Keratinocyte (primary cell): ENCODE data around the gene SAMD4B. TPM values are rescaled to one million over a fixed set of nuclear protein-coding genes. Genes with fewer than 3 reads are reported as not detected.

Source experiments
- DNase-seq: peaks from one replicate; pipeline ENCODE4 v3.0.0-alpha.2; 2011; ENCODE audit warnings: low read depth, missing footprints, low spot score
- FAIRE-seq: peaks from 2 replicates; lab custom pipeline; 2011; peaks lifted over from hg19 to GRCh38; lab: Jason Lieb, UNC
- H2AFZ ChIP-seq: 2 replicates; pipeline ENCODE4 v1.6.0; 2012; ENCODE audit warnings: low read length, control low read depth, inconsistent platforms; ENCODE audit not compliant: control insufficient read depth
- H3K27ac ChIP-seq: 2 replicates; pipeline ENCODE4 v1.5.1; 2011; ENCODE audit warnings: low read length; ENCODE audit not compliant: control insufficient read depth, insufficient read depth
- H3K27me3 ChIP-seq: 3 replicates; pipeline ENCODE4 v1.6.0; 2011; ENCODE audit warnings: low read length; ENCODE audit not compliant: control insufficient read depth, insufficient read depth; ENCODE audit errors: extremely low read depth
- H3K36me3 ChIP-seq, 2 experiments: 2 replicates in 1 of 2; 3 replicates in 1 of 2; pipeline ENCODE4 v1.5.1; 2011; ENCODE audit warnings: low read length in 2 of 2, mild to moderate bottlenecking in 1 of 2; ENCODE audit not compliant: control insufficient read depth in 2 of 2, insufficient read depth in 2 of 2; ENCODE audit errors: extremely low read depth in 1 of 2
- H3K4me1 ChIP-seq: 3 replicates; pipeline ENCODE4 v1.5.1; 2011; ENCODE audit warnings: low read length; ENCODE audit not compliant: control insufficient read depth, insufficient read depth; ENCODE audit errors: extremely low read depth
- H3K4me2 ChIP-seq: 3 replicates; pipeline ENCODE4 v1.6.0; 2011; ENCODE audit warnings: low read depth, low read length; ENCODE audit not compliant: control insufficient read depth, insufficient read depth; ENCODE audit errors: extremely low read depth
- H3K4me3 ChIP-seq, 3 experiments: fragments of 200-600 bp in 1 of 3; sonication (generic) in 1 of 3; 2 replicates in 2 of 3; 3 replicates in 1 of 3; pipeline ENCODE4 v1.5.1; 2011 to 2016; ENCODE audit warnings: low read length in 3 of 3, mild to moderate bottlenecking in 3 of 3, control low read depth in 2 of 3, inconsistent platforms in 1 of 3, low read depth in 1 of 3, mixed read lengths in 1 of 3, mixed run types in 1 of 3, moderate library complexity in 1 of 3; ENCODE audit not compliant: control insufficient read depth in 2 of 3, insufficient read depth in 2 of 3; ENCODE audit errors: extremely low read depth in 1 of 3
- H3K79me2 ChIP-seq: 2 replicates; pipeline ENCODE4 v1.6.0; 2012; ENCODE audit warnings: low read length; ENCODE audit not compliant: control insufficient read depth, insufficient read depth
- H3K9ac ChIP-seq: 3 replicates; pipeline ENCODE4 v1.6.0; 2011; ENCODE audit warnings: low read length; ENCODE audit not compliant: control insufficient read depth, insufficient read depth; ENCODE audit errors: extremely low read depth
- H3K9me1 ChIP-seq: 3 replicates; pipeline ENCODE4 v1.6.0; 2011; ENCODE audit warnings: low read length; ENCODE audit not compliant: control insufficient read depth, insufficient read depth; ENCODE audit errors: extremely low read depth
- H3K9me3 ChIP-seq: 2 replicates; pipeline ENCODE4 v1.5.1; 2012; ENCODE audit warnings: low read depth, low read length; ENCODE audit not compliant: control insufficient read depth
- H4K20me1 ChIP-seq: 3 replicates; pipeline ENCODE4 v1.6.0; 2011; ENCODE audit warnings: low read length; ENCODE audit not compliant: control insufficient read depth, insufficient read depth; ENCODE audit errors: extremely low read depth
- EZH2 ChIP-seq: IDR thresholded peaks from one replicate; pipeline ENCODE4 v1.6.1; 2012; ENCODE audit warnings: inconsistent platforms, mild to moderate bottlenecking, low read length, moderate library complexity
- dilution Hi-C: fragments of 300-500 bp; cut with MboI; formaldehyde crosslinking; loops from one replicate; pipeline ENCODE4 v1.7.0; 2020; ENCODE audit warnings: low sequenced_read_pairs; ENCODE audit not compliant: extremely low pct_ligation_motif_present
- polyA plus RNA-seq, 5 experiments: library from polyadenylated mRNA; depleted of rRNA in 3 of 5; stranded (reverse) in 3 of 5; stranded (forward) in 1 of 5; unstranded in 1 of 5; fragments of >200 nt; gene quantifications; 1 replicate in 1 of 5; 2 replicates in 3 of 5; 3 replicates in 1 of 5; pipeline versions ENCODE4 v1.2.1 to v1.2.3, GENCODE V29; 2011 to 2012; ENCODE audit warnings: missing spikeins in 2 of 5, low read depth in 1 of 5, low replicate concordance in 1 of 5
- TF ChIP-seq, protein P1 (sequence below), 3 experiments: IDR thresholded peaks in 1 of 3; conservative IDR thresholded peaks in 1 of 3; optimal IDR thresholded peaks in 1 of 3; 2 replicates in 2 of 3; 3 replicates in 1 of 3; pipeline versions ENCODE3 to v1.5.1; 2011; ENCODE audit warnings: low read length in 3 of 3, mild to moderate bottlenecking in 3 of 3, moderate library complexity in 2 of 3, control low read depth in 1 of 3, inconsistent platforms in 1 of 3; ENCODE audit not compliant: insufficient read depth in 2 of 3; ENCODE audit errors: extremely low read depth in 1 of 3

The SAMD4B gene
- polyA plus RNA-seq, 1 donor (not counting 4 experiments of a cell fraction or from before 2014, with no cell fraction given) = 20.9 TPM

GRCh38 chr19:39430675-39431593 lies 88.7 kb downstream of the SAMD4B start:
- H3K27ac ChIP-seq = peak overlapping the region; percentile 31
- peaks cover 15% of the 10 kb centered on the region for H4K20me1 ChIP-seq
- FAIRE-seq = no peak
- DNase-seq = no peak
- dilution Hi-C loops = no loop called here
- H3K9me3 ChIP-seq = no peaks in the 10 kb centered on the region
- TF ChIP-seq EZH2 = no peak
- TF ChIP-seq, protein P1, sequence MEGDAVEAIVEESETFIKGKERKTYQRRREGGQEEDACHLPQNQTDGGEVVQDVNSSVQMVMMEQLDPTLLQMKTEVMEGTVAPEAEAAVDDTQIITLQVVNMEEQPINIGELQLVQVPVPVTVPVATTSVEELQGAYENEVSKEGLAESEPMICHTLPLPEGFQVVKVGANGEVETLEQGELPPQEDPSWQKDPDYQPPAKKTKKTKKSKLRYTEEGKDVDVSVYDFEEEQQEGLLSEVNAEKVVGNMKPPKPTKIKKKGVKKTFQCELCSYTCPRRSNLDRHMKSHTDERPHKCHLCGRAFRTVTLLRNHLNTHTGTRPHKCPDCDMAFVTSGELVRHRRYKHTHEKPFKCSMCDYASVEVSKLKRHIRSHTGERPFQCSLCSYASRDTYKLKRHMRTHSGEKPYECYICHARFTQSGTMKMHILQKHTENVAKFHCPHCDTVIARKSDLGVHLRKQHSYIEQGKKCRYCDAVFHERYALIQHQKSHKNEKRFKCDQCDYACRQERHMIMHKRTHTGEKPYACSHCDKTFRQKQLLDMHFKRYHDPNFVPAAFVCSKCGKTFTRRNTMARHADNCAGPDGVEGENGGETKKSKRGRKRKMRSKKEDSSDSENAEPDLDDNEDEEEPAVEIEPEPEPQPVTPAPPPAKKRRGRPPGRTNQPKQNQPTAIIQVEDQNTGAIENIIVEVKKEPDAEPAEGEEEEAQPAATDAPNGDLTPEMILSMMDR (optimal IDR thresholded peaks at IDR 0.05 in 1 of 3, IDR thresholded peaks at IDR 0.05 in 1 of 3, conservative IDR thresholded peaks at IDR 0.05 in 1 of 3; ENCODE audit: extremely low read depth in 1 of 3, insufficient read depth in 2 of 3, low read length in 3 of 3) = no peak
- H3K4me2 ChIP-seq = no peak overlapping the region
- H3K36me3 ChIP-seq = peaks cover 15 to 29% of the 10 kb centered on the region in 2 experiments
- peaks cover 17% of the 10 kb centered on the region for H3K4me1 ChIP-seq
- no peak overlapping the region for H3K4me3 ChIP-seq
- H2AFZ ChIP-seq = no peak overlapping the region
- peaks cover 9% of the 10 kb centered on the region for H3K9me1 ChIP-seq
- H3K27me3 ChIP-seq = no peaks in the 10 kb centered on the region
- no peak overlapping the region for H3K9ac ChIP-seq
- peaks cover 28% of the 10 kb centered on the region for H3K79me2 ChIP-seq

GRCh38 chr19:39432677-39433025 lies 90.4 kb downstream of the SAMD4B start:
- Histone ChIP-seq H3K79me2 (peaks cover 28% of the 10 kb centered on the region), H3K9me1 (peaks cover 9% of the 10 kb centered on the region), H3K4me3 (no peak overlapping the region), H2AFZ (no peak overlapping the region), H3K27me3 (no peaks in the 10 kb centered on the region), H3K4me2 (no peak overlapping the region), H3K4me1 (peaks cover 21% of the 10 kb centered on the region), H3K36me3 (peaks cover 15 to 29% of the 10 kb centered on the region in 2 experiments), H3K9me3 (no peaks in the 10 kb centered on the region), H4K20me1 (peaks cover 15% of the 10 kb centered on the region), H3K27ac (no peak overlapping the region), H3K9ac (no peak overlapping the region)
- no peak for DNase-seq
- dilution Hi-C loops = no loop called here
- FAIRE-seq = no peak
- TF ChIP-seq EZH2 = no peak
- TF ChIP-seq, protein P1 (optimal IDR thresholded peaks at IDR 0.05 in 1 of 3, IDR thresholded peaks at IDR 0.05 in 1 of 3, conservative IDR thresholded peaks at IDR 0.05 in 1 of 3; ENCODE audit: extremely low read depth in 1 of 3, insufficient read depth in 2 of 3, low read length in 3 of 3) = no peak
